NCI-H2081 (cell line): ENCODE data around the gene CYP2S1.
"Not testable (repeated sequence)": the region's sequence is repeated elsewhere in the genome, so short reads cannot be mapped to it uniquely, and the experiment has no call there.

Experiments used
- DNase-seq, 2 experiments: peaks; one replicate each; lab custom pipeline; 2025; lab: John Stamatoyannopoulos, UW

CYP2S1 gene

GRCh38 chr19:41226053-41226873 is 33.2 kb downstream of the CYP2S1 start:
- no peak for DNase-seq

GRCh38 chr19:41226874-41227390 is 33.9 kb downstream of the CYP2S1 start:
- DNase-seq: no peak

DNA sequence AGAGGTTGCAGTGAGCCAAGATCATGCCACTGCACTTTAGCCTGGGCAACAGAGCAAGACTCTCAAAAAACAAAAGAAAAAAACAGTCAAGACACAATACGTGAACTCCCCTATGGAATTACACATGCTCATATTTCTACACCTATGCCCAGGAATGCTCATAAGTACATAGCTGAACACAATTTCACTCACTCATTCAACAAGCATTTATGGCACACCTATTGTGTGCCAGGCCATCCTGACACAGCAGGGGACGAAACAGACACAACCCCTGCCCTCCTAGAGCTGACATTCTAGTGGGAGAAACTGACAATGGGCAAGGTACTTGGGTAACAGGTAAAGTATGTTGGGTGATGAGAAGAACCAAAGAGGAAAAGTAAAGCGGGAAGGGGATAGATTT is 35.5 kb downstream of the CYP2S1 start:
- DNase-seq: no peak

GRCh38 chr19:41229338-41229737 is 36.3 kb downstream of the CYP2S1 start:
- DNase-seq: not testable (repeated sequence)

GRCh38 chr19:41230067-41230857 is 37.2 kb downstream of the CYP2S1 start:
- no peak for DNase-seq

GRCh38 chr19:41232686-41233085 is 39.7 kb downstream of the CYP2S1 start:
- DNase-seq: no peak

GRCh38 chr19:41233748-41234240 is 40.8 kb downstream of the CYP2S1 start:
- no peak for DNase-seq

DNA sequence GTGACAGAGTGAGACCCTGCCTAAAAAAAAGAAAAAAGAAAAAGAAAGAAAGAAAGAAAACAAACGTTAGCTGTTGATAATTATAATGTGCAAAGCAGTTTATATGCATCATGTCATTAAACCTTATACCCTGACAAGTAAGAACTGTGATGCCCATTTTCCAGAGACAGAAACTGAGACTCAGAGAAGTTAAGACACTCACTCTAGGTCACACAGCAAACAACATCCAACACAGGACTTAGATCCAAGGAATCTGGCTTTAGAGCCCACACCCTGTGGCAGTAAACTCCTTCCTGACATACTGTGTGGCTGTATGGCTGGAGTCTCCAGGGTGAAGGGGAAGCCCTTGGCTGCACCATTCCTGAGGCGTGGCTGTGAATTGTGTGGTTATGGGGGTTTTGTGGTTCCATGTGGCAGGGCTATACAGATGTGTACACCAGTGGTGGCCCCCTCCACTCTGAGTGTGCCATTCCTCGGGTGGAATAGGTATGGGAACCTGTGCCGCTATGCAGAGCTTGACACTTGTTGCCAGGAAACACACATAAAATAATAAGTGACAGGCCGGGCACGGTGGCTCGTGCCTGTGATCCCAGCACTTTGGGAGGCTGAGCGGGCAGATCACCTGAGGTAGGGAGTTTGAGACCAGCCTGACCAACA is 41.6 kb downstream of the CYP2S1 start:
- no peak for DNase-seq

DNA sequence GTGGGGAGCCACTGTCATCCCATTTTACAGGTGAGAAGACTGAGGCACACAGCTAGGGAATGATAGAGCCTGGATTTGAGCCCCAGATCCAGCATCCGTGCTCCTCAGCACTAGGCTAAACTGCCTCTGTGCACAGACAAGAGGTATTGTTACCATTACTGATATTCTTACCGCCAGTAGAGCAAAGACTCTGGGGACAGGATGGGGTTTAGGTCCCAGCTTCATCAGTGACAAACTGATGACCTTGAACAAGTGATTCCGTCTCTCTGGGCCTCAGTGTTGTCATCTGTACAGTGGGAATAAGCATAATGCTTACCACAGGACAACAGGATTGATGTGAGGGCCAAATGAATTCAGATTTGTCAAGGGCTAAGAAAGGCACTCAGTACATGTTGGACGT is 42.5 kb downstream of the CYP2S1 start:
- DNase-seq: no peak

GRCh38 chr19:41238244-41238643 is 45.2 kb downstream of the CYP2S1 start:
- DNase-seq: no peak

DNA sequence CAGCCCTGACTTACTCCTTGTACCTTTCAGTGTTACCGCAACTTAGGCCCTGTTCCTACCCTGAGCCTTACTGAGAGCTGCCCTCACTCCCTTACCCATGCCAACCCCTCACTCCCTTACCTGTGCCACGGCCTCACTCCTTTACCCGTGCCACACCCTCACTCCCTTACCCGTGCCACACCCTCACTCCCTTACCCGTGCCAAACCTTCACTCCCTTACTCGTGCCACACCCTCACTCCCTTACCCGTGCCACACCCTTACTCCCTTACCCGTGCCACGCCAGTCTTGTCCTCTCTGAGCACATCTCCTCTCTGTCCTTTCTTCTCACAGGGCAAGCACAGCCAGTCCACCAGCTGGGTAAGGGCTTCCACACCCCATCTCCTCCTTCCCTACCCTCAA is 46.3 kb downstream of the CYP2S1 start:
- no peak for DNase-seq

GRCh38 chr19:41239961-41240574 is 47.0 kb downstream of the CYP2S1 start:
- no peak for DNase-seq

DNA sequence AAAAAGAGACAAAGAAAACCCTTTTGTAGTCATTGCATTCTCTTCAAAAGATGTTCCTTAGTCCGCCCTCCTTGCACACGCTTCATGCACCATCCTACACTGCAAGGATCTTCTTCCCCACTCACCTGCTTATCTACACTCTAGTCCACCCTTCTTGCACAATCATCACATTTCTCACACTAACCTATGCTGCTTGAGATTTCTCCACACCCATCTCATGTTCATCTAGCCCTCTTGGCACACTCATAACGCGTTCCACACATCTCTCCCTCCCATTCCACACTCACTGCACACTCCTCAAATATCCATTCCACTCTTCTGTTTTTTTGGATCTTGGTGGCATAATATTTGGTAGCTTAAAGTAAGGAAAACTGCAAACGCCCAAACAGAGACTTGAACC is 48.8 kb downstream of the CYP2S1 start:
- DNase-seq: no peak

DNA sequence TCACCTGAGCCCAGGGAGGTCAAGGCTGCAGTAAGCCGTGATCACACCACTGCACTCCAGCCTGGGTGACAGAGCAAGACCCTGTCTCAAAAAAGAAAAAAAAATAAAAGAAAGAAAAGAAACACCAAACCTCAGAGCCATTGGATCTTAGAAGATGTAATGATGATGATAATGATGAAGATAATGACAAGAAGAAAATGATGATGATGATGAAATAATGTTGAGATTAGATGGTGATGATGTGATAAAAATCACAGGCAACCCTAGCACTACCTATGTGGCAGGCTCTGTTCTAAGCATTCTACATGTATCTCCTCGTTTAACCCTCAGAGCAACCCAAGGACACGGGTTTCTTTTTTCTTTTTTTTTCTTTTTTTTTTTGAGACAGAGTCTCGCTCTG is 51.1 kb downstream of the CYP2S1 start:
- no peak for DNase-seq

- DNase-seq: no peak
Observed at GRCh38 chr19:41245843-41246242, 52.8 kb downstream of the CYP2S1 start.

- no peak for DNase-seq
Observed at GRCh38 chr19:41248895-41249294, 55.9 kb downstream of the CYP2S1 start.

- no peak for DNase-seq
Observed at GRCh38 chr19:41249707-41250423, 56.8 kb downstream of the CYP2S1 start.

- no peak for DNase-seq
Observed at GRCh38 chr19:41253660-41254059, 60.6 kb downstream of the CYP2S1 start.

- DNase-seq: no peak
Observed at GRCh38 chr19:41255171-41255570, 62.2 kb downstream of the CYP2S1 start.
